ENCODE data around the gene CHMP1B. TPM values are rescaled to one million over a fixed set of nuclear protein-coding genes. Genes with fewer than 3 reads are reported as not detected.

CHMP1B gene
- total and polyA plus RNA-seq, 9 of the 15 experiments (the other 6 are each of a cell fraction or from before 2014, with no cell fraction given), result 12.3 to 29.9 (median 19.0) TPM

DNA sequence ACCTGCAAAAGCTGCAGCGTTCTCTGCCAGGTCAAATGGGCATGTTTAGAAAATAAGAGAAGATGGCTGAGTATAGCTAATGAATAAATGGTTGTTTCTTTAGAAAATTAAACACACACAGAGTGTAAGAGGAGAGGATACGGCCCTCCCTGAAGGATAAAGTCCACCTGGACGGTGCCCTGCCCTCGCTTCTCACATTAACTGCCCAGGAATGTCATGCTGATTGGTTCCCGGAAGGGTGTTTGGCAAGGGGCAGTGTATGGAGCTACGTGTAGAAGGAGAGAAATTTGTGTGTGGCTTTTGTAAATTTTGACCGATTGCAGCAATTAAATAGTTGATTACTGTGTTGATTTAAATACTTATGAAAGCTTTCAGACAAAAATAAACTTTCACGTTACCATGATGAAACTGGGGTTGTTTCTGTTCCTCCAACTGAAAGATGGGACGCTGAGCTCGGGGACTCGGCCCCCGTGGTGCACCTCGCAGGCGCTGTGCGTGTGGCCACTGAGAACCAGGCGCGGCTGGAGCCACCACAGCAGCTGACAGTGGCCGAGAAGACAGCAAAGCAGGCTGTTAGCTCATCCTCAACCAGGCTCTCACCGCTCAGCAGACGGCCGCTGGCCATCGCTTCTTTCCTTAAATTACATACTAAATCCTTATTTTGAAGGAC is 34.2 kb downstream of the CHMP1B start:
- CTCF ChIA-PET (ENCODE audit: low intra/inter-chr PET ratio), result no interaction called here

More for the DNA sequence above, 34.2 kb downstream of the CHMP1B start:
- in situ Hi-C loops (cut with MboI) (no loop called here), intact Hi-C loops (cut with micrococcal nuclease) (no loop called here)
- Histone ChIP-seq H2AFZ (ENCODE audit: low read depth, low read length) (no peak overlapping the region), H3K27me3 (ENCODE audit: control insufficient read depth in 2 of 2, insufficient read depth in 2 of 2, low read length in 2 of 2) (no peaks in the 10 kb centered on the region; a peak in 1 of 5 replicates), H3K9me3 (replicated peaks; ENCODE audit: control insufficient read depth, insufficient read depth, low read depth, low read length) (no peaks in the 10 kb centered on the region), H3K4me3 (no peak overlapping the region), H3K4me2 (ENCODE audit: insufficient read depth, low read length) (no peak overlapping the region), H3K4me1 (replicated peaks in 1 of 2; ENCODE audit: control insufficient read depth in 2 of 2, insufficient read depth in 2 of 2, low read length in 2 of 2) (peaks cover 11 to 13% of the 10 kb centered on the region in 2 experiments; a peak in 4 of 5 replicates), H3K9ac (ENCODE audit: insufficient read depth in 1 of 2, low read depth in 2 of 2, low read length in 2 of 2) (no peak overlapping the region), H3K79me2 (ENCODE audit: control insufficient read depth, insufficient read depth, low read length) (no peaks in the 10 kb centered on the region), H3K27ac (ENCODE audit: extremely low read depth, low read depth, low read length) (no peak overlapping the region), H4K20me1 (replicated peaks; ENCODE audit: control insufficient read depth, insufficient read depth, low read length) (no peaks in the 10 kb centered on the region), H3K9me1 (ENCODE audit: control insufficient read depth, insufficient read depth, low read length) (no peaks in the 10 kb centered on the region), H3K36me3 (ENCODE audit: control insufficient read depth, insufficient read depth, low read length) (0 out of 3 replicates have a peak, but pooled peaks cover 2% of the 10 kb centered on the region)
- 82% methylated on average over 22 of the region's 22 CpGs for WGBS (ENCODE audit: insufficient coverage, low coverage, missing lambda C conversion rate)
- DNase-seq (ENCODE audit: extremely low read depth in 1 of 4, low spot score in 3 of 4), result no peak
- POLR2A ChIA-PET, result no interaction called here
- no TSS peak for BruUV-seq (replicated peaks)
- TF ChIP-seq PHB (CRISPR knock-in tag; IDR thresholded peaks at IDR 0.05) (no peak), PRMT5 (CRISPR knock-in tag; IDR thresholded peaks at IDR 0.05) (no peak), SP2 (IDR thresholded peaks at IDR 0.05; ENCODE audit: extremely low read depth, low read depth, low read length, poor library complexity, severe bottlenecking) (no peak)
- TF ChIP-seq, protein P1, sequence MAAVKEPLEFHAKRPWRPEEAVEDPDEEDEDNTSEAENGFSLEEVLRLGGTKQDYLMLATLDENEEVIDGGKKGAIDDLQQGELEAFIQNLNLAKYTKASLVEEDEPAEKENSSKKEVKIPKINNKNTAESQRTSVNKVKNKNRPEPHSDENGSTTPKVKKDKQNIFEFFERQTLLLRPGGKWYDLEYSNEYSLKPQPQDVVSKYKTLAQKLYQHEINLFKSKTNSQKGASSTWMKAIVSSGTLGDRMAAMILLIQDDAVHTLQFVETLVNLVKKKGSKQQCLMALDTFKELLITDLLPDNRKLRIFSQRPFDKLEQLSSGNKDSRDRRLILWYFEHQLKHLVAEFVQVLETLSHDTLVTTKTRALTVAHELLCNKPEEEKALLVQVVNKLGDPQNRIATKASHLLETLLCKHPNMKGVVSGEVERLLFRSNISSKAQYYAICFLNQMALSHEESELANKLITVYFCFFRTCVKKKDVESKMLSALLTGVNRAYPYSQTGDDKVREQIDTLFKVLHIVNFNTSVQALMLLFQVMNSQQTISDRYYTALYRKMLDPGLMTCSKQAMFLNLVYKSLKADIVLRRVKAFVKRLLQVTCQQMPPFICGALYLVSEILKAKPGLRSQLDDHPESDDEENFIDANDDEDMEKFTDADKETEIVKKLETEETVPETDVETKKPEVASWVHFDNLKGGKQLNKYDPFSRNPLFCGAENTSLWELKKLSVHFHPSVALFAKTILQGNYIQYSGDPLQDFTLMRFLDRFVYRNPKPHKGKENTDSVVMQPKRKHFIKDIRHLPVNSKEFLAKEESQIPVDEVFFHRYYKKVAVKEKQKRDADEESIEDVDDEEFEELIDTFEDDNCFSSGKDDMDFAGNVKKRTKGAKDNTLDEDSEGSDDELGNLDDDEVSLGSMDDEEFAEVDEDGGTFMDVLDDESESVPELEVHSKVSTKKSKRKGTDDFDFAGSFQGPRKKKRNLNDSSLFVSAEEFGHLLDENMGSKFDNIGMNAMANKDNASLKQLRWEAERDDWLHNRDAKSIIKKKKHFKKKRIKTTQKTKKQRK (IDR thresholded peaks at IDR 0.05; ENCODE audit: borderline replicate concordance, low read depth, low read length), result no peak
- ATAC-seq, result no peak
- FAIRE-seq, result no peak
